ENCODE data around the gene COLEC11. TPM values are rescaled to one million over a fixed set of nuclear protein-coding genes. Genes with fewer than 3 reads are reported as not detected.
"Not testable (repeated sequence)": the region's sequence is repeated elsewhere in the genome, so short reads cannot be mapped to it uniquely, and the experiment has no call there.

The COLEC11 gene
- total RNA-seq, 1 donor from 2014 or later, result not detected

DNA sequence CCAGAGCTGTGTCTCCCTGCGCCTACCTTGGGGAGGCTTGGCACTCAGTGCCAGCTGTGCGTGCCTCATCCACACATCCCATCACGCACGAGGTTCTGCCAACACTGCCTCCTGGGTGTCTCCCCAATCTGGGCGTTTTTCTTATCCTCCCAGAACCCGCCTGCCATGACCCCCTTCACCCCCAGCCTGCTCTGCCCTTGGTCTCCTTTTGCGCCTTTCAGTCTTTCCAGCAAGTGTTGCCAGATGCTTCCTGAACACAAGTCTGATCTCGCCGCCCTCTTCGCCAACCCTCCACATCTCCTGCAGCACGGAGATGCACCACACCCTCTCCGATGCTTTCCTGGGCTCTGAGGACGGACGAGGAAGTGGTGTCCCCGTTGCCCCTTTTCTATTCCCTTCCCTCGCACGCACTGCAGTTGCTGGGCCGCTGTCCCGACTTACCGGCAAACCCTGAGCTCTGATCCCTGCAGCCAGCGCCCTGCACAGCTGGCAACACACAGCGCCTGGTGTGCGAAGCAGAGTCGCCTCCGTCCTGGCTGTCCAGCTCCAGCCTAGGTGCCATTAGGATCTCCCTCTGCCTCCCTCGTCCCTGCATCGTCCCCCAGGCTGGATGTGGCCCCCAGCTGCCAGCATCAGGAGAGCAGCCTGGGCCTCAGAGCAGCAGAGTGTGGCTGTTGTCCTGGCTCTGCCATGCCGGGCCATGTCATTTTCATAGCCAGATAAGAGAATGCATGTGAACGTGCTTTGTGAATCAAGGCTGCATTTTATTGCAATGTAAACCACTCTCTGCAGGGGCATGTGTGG, 40.5 kb downstream of the COLEC11 start:
- H3K27me3 Mint-ChIP-seq (ENCODE audit: unreplicated experiment), result no peaks in the 10 kb centered on the region
- no peak overlapping the region for H3K27ac Mint-ChIP-seq (ENCODE audit: unreplicated experiment)
- peak; percentile 80 for DNase-seq (ENCODE audit: extremely low spot score, unreplicated experiment)
- TF ChIP-seq, protein P1, sequence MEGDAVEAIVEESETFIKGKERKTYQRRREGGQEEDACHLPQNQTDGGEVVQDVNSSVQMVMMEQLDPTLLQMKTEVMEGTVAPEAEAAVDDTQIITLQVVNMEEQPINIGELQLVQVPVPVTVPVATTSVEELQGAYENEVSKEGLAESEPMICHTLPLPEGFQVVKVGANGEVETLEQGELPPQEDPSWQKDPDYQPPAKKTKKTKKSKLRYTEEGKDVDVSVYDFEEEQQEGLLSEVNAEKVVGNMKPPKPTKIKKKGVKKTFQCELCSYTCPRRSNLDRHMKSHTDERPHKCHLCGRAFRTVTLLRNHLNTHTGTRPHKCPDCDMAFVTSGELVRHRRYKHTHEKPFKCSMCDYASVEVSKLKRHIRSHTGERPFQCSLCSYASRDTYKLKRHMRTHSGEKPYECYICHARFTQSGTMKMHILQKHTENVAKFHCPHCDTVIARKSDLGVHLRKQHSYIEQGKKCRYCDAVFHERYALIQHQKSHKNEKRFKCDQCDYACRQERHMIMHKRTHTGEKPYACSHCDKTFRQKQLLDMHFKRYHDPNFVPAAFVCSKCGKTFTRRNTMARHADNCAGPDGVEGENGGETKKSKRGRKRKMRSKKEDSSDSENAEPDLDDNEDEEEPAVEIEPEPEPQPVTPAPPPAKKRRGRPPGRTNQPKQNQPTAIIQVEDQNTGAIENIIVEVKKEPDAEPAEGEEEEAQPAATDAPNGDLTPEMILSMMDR (IDR thresholded peaks at IDR 0.05), result no peak
- no peaks in the 10 kb centered on the region for H3K9me3 Mint-ChIP-seq (ENCODE audit: unreplicated experiment)
- H3K4me3 Mint-ChIP-seq (ENCODE audit: unreplicated experiment), result no peak overlapping the region
- H3K36me3 Mint-ChIP-seq (ENCODE audit: unreplicated experiment), result no peaks in the 10 kb centered on the region
- H3K4me1 Mint-ChIP-seq (ENCODE audit: unreplicated experiment), result no peaks in the 10 kb centered on the region

DNA sequence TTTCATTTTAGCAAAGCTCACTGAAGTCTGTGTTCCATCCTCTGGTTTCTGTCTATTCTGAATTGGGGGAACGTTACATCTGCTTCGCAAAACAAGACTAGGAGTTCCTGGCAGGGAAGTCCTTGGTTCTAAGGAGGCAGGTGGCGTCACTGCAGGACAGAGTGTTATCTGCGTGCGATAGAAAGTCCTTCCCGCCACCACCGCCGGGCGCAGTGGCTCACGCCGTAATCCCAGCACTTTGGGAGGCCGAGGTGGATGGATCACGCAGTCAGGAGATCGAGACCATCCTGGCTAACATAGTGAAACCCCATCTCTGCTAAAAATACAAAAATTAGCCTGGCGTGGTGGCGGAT, 41.0 kb downstream of the COLEC11 start:
- peak; percentile 77 for DNase-seq (ENCODE audit: extremely low spot score, unreplicated experiment)
- H3K9me3 Mint-ChIP-seq (ENCODE audit: unreplicated experiment); H3K36me3 Mint-ChIP-seq (ENCODE audit: unreplicated experiment); H3K27me3 Mint-ChIP-seq (ENCODE audit: unreplicated experiment); H3K4me1 Mint-ChIP-seq (ENCODE audit: unreplicated experiment); H3K27ac Mint-ChIP-seq (ENCODE audit: unreplicated experiment); H3K4me3 Mint-ChIP-seq (ENCODE audit: unreplicated experiment): not testable (repeated sequence)

DNA sequence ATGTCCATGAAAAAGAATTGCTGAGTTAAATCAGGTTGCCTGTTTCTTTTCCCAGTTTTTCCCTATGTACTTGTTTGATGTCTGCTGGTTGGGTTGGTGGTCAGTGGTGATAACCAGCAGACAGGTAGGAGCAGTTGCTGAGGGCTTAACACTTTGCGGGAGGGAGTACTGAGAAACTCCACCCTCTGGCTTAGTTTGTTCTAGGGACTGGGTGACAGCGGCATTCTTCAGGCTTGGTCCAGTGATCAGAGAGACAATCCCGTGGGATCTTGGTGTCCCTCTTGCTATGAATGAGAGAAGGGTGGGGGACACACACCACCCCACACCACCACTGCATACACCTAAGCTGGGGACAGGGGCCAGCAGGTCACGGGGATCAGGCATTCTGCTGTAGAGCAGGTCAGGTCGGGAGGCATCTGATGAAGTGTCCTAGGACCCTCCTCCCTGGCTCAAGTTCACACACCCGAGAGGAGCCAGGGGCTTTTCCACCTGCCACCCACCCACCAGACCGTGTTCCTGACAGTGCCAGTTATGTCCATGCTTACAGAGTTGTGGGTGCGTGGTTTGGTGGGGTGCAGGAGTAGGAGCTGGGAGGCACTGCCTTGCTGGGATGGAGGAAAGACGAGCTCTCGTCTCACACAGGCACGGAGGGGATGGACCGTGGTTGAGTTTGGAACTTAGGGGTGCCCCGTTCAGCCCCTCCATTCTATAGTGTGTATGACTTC, 41.8 kb downstream of the COLEC11 start:
- peak; percentile 77 for DNase-seq (ENCODE audit: extremely low spot score, unreplicated experiment)
- Mint-ChIP-seq H3K27me3 (ENCODE audit: unreplicated experiment) (no peaks in the 10 kb centered on the region), H3K4me3 (ENCODE audit: unreplicated experiment) (no peak overlapping the region), H3K4me1 (ENCODE audit: unreplicated experiment) (no peaks in the 10 kb centered on the region), H3K36me3 (ENCODE audit: unreplicated experiment) (no peaks in the 10 kb centered on the region), H3K27ac (ENCODE audit: unreplicated experiment) (no peak overlapping the region), H3K9me3 (ENCODE audit: unreplicated experiment) (no peaks in the 10 kb centered on the region)
- TF ChIP-seq, protein P1 (IDR thresholded peaks at IDR 0.05), result no peak

DNA sequence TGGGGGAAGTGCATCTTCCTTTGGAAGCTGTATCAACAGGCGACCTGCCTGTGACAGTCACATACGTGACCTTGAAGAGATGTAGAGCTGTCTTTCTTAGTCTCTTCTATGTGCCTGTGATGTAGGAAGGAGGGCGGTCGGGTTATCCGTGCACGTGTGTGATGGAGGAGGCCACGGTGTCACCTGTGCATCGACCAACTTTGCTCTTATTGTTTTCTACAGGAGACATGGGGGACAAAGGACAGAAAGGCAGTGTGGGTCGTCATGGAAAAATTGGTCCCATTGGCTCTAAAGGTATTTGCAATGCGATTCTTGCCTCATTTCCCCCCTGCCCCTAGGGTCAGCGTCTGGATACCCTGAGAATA, 42.4 kb downstream of the COLEC11 start:
- H3K27me3 Mint-ChIP-seq (ENCODE audit: unreplicated experiment), result no peaks in the 10 kb centered on the region
- H3K4me1 Mint-ChIP-seq (ENCODE audit: unreplicated experiment), result no peaks in the 10 kb centered on the region
- no peaks in the 10 kb centered on the region for H3K9me3 Mint-ChIP-seq (ENCODE audit: unreplicated experiment)
- peak; percentile 64 for DNase-seq (ENCODE audit: extremely low spot score, unreplicated experiment)
- no peak overlapping the region for H3K27ac Mint-ChIP-seq (ENCODE audit: unreplicated experiment)
- TF ChIP-seq, protein P1 (IDR thresholded peaks at IDR 0.05), result no peak
- H3K4me3 Mint-ChIP-seq (ENCODE audit: unreplicated experiment), result no peak overlapping the region
- H3K36me3 Mint-ChIP-seq (ENCODE audit: unreplicated experiment), result no peaks in the 10 kb centered on the region

DNA sequence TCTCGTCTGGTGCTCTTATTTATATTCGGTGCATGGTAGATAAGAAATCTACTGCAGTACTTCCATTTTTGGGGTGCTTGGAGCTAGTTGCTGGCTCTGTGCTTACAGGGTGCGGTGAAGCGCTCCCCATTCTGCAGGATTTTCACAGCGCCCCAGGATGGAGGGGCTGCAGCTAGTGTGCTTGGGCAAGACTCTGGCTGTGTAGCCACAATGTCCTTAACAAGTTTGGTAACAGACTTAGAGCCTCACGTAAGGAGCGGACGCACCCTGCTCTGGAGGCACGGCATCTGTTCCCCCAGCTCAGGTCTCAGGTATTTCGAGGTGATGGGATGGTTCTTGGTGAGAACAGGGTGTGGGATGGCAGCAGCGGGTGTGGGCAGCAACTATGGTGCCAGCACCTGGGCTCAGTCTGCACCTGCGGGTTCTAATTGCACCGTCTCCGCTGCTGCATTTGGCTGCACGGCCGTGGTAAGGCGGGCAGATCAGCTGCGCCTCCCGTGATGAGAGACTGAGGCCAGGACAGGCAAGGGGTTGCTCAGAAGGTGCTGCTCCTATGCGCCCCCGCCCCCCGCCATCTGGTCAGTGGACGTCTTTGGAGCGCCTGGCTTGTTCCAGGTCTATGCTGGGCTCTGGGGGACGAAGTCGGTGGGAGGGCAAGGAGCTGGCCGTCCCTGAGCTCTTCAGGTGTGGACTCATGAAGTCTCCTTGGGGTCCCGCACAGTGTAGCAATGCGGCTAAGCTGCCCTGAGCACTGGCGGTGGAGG, 43.0 kb downstream of the COLEC11 start:
- H3K36me3 Mint-ChIP-seq (ENCODE audit: unreplicated experiment), result no peaks in the 10 kb centered on the region
- DNase-seq (ENCODE audit: extremely low spot score, unreplicated experiment), result peak; percentile 82
- no peaks in the 10 kb centered on the region for H3K27me3 Mint-ChIP-seq (ENCODE audit: unreplicated experiment)
- H3K27ac Mint-ChIP-seq (ENCODE audit: unreplicated experiment), result no peak overlapping the region
- H3K9me3 Mint-ChIP-seq (ENCODE audit: unreplicated experiment), result no peaks in the 10 kb centered on the region
- no peaks in the 10 kb centered on the region for H3K4me1 Mint-ChIP-seq (ENCODE audit: unreplicated experiment)
- no peak overlapping the region for H3K4me3 Mint-ChIP-seq (ENCODE audit: unreplicated experiment)
- TF ChIP-seq, protein P1 (IDR thresholded peaks at IDR 0.05), result no peak

Data from osteocyte (in vitro differentiated cells).